Measurements from ENCODE around the gene MPC2.
"Not testable (repeated sequence)": the region's sequence is repeated elsewhere in the genome, so short reads cannot be mapped to it uniquely, and the experiment has no call there.

MPC2 gene

GRCh38 chr1:167935216-167936067 lies 1.4 kb downstream of the MPC2 start:
- 2% methylated on average over 45 of the region's 45 CpGs for WGBS, 2 experiments

GRCh38 chr1:167934426-167935215 lies 2.3 kb downstream of the MPC2 start:
- Histone ChIP-seq H3K27ac (ENCODE audit: insufficient read depth, low read depth, low read length, poor library complexity, severe bottlenecking) (peak overlapping the region; percentile 99), H3K9me3 (ENCODE audit: control insufficient read depth, low read length) (no peaks in the 10 kb centered on the region), H3K4me3 (ENCODE audit: insufficient read depth, low read depth, low read length) (peak overlapping the region; percentile 93), H3K4me1 (ENCODE audit: control insufficient read depth, insufficient read depth, low read length) (peaks cover 9% of the 10 kb centered on the region), H3K27me3 (ENCODE audit: control insufficient read depth, insufficient read depth, low read length, poor library complexity, severe bottlenecking) (no peaks in the 10 kb centered on the region), H3K36me3 (ENCODE audit: control insufficient read depth, insufficient read depth, low read length) (no peaks in the 10 kb centered on the region)
- 71 to 77% methylated on average over 4 of the region's 4 CpGs for WGBS, 2 experiments

More at GRCh38 chr1:167935216-167936067, 1.4 kb downstream of the MPC2 start:
- Histone ChIP-seq H3K27me3 (ENCODE audit: control insufficient read depth, insufficient read depth, low read length, poor library complexity, severe bottlenecking) (no peaks in the 10 kb centered on the region), H3K4me1 (ENCODE audit: control insufficient read depth, insufficient read depth, low read length) (peaks cover 9% of the 10 kb centered on the region), H3K9me3 (ENCODE audit: control insufficient read depth, low read length) (no peaks in the 10 kb centered on the region), H3K36me3 (ENCODE audit: control insufficient read depth, insufficient read depth, low read length) (no peaks in the 10 kb centered on the region), H3K27ac (ENCODE audit: insufficient read depth, low read depth, low read length, poor library complexity, severe bottlenecking) (peak overlapping the region; percentile 99), H3K4me3 (ENCODE audit: insufficient read depth, low read depth, low read length) (peak overlapping the region; percentile 93)

GRCh38 chr1:167933788-167934187 lies 3.1 kb downstream of the MPC2 start:
- 91% methylated on average over 4 of the region's 4 CpGs for WGBS, 2 experiments
- H3K27me3 ChIP-seq (ENCODE audit: control insufficient read depth, insufficient read depth, low read length, poor library complexity, severe bottlenecking): no peaks in the 10 kb centered on the region
- H3K4me3 ChIP-seq (ENCODE audit: insufficient read depth, low read depth, low read length): no peak overlapping the region
- no peaks in the 10 kb centered on the region for H3K36me3 ChIP-seq (ENCODE audit: control insufficient read depth, insufficient read depth, low read length)
- no peaks in the 10 kb centered on the region for H3K9me3 ChIP-seq (ENCODE audit: control insufficient read depth, low read length)
- peaks cover 9% of the 10 kb centered on the region for H3K4me1 ChIP-seq (ENCODE audit: control insufficient read depth, insufficient read depth, low read length)
- H3K27ac ChIP-seq (ENCODE audit: insufficient read depth, low read depth, low read length, poor library complexity, severe bottlenecking): no peak overlapping the region

GRCh38 chr1:167929725-167930124 lies 7.1 kb downstream of the MPC2 start:
- Histone ChIP-seq H3K4me3 (ENCODE audit: insufficient read depth, low read depth, low read length) (no peak overlapping the region), H3K4me1 (ENCODE audit: control insufficient read depth, insufficient read depth, low read length) (no peaks in the 10 kb centered on the region), H3K36me3 (ENCODE audit: control insufficient read depth, insufficient read depth, low read length) (no peaks in the 10 kb centered on the region), H3K27ac (ENCODE audit: insufficient read depth, low read depth, low read length, poor library complexity, severe bottlenecking) (no peak overlapping the region), H3K9me3 (ENCODE audit: control insufficient read depth, low read length) (no peaks in the 10 kb centered on the region), H3K27me3 (ENCODE audit: control insufficient read depth, insufficient read depth, low read length, poor library complexity, severe bottlenecking) (no peaks in the 10 kb centered on the region)
- 93 to 100% methylated on average over 1 of the region's 1 CpG for WGBS, 2 experiments

GRCh38 chr1:167928919-167929318 lies 8.0 kb downstream of the MPC2 start:
- WGBS, 2 experiments: 91 to 93% methylated on average over 9 of the region's 9 CpGs
- H3K27me3 ChIP-seq (ENCODE audit: control insufficient read depth, insufficient read depth, low read length, poor library complexity, severe bottlenecking); H3K27ac ChIP-seq (ENCODE audit: insufficient read depth, low read depth, low read length, poor library complexity, severe bottlenecking); H3K4me3 ChIP-seq (ENCODE audit: insufficient read depth, low read depth, low read length); H3K9me3 ChIP-seq (ENCODE audit: control insufficient read depth, low read length); H3K4me1 ChIP-seq (ENCODE audit: control insufficient read depth, insufficient read depth, low read length); H3K36me3 ChIP-seq (ENCODE audit: control insufficient read depth, insufficient read depth, low read length): not testable (repeated sequence)

- H3K36me3 ChIP-seq (ENCODE audit: control insufficient read depth, insufficient read depth, low read length): no peaks in the 10 kb centered on the region
- H3K27me3 ChIP-seq (ENCODE audit: control insufficient read depth, insufficient read depth, low read length, poor library complexity, severe bottlenecking): no peaks in the 10 kb centered on the region
- H3K9me3 ChIP-seq (ENCODE audit: control insufficient read depth, low read length): no peaks in the 10 kb centered on the region
- no peaks in the 10 kb centered on the region for H3K4me1 ChIP-seq (ENCODE audit: control insufficient read depth, insufficient read depth, low read length)
- H3K4me3 ChIP-seq (ENCODE audit: insufficient read depth, low read depth, low read length): no peak overlapping the region
- 95 to 100% methylated on average over 1 of the region's 2 CpGs for WGBS, 2 experiments
- H3K27ac ChIP-seq (ENCODE audit: insufficient read depth, low read depth, low read length, poor library complexity, severe bottlenecking): no peak overlapping the region
Observed at GRCh38 chr1:167928457-167928852, 8.4 kb downstream of the MPC2 start.

- WGBS, 2 experiments: 90 to 97% methylated on average over 4 of the region's 4 CpGs
- no peaks in the 10 kb centered on the region for H3K4me1 ChIP-seq (ENCODE audit: control insufficient read depth, insufficient read depth, low read length)
- no peaks in the 10 kb centered on the region for H3K9me3 ChIP-seq (ENCODE audit: control insufficient read depth, low read length)
- no peaks in the 10 kb centered on the region for H3K36me3 ChIP-seq (ENCODE audit: control insufficient read depth, insufficient read depth, low read length)
- no peak overlapping the region for H3K4me3 ChIP-seq (ENCODE audit: insufficient read depth, low read depth, low read length)
- no peak overlapping the region for H3K27ac ChIP-seq (ENCODE audit: insufficient read depth, low read depth, low read length, poor library complexity, severe bottlenecking)
- H3K27me3 ChIP-seq (ENCODE audit: control insufficient read depth, insufficient read depth, low read length, poor library complexity, severe bottlenecking): no peaks in the 10 kb centered on the region
Observed at GRCh38 chr1:167927046-167927754, 9.7 kb downstream of the MPC2 start.

GRCh38 chr1:167926486-167926997 lies 10.3 kb downstream of the MPC2 start:
- H3K27ac ChIP-seq (ENCODE audit: insufficient read depth, low read depth, low read length, poor library complexity, severe bottlenecking): no peak overlapping the region

GRCh38 chr1:167924543-167925231 lies 12.2 kb downstream of the MPC2 start:
- H3K4me3 ChIP-seq (ENCODE audit: insufficient read depth, low read depth, low read length): no peak overlapping the region
- no peaks in the 10 kb centered on the region for H3K36me3 ChIP-seq (ENCODE audit: control insufficient read depth, insufficient read depth, low read length)
- WGBS, 2 experiments: 85 to 94% methylated on average over 2 of the region's 2 CpGs
- H3K27ac ChIP-seq (ENCODE audit: insufficient read depth, low read depth, low read length, poor library complexity, severe bottlenecking): no peak overlapping the region
- H3K9me3 ChIP-seq (ENCODE audit: control insufficient read depth, low read length): no peaks in the 10 kb centered on the region
- H3K27me3 ChIP-seq (ENCODE audit: control insufficient read depth, insufficient read depth, low read length, poor library complexity, severe bottlenecking): no peaks in the 10 kb centered on the region
- no peaks in the 10 kb centered on the region for H3K4me1 ChIP-seq (ENCODE audit: control insufficient read depth, insufficient read depth, low read length)

More at GRCh38 chr1:167926486-167926997, 10.3 kb downstream of the MPC2 start:
- Histone ChIP-seq H3K4me3 (ENCODE audit: insufficient read depth, low read depth, low read length) (no peak overlapping the region), H3K27me3 (ENCODE audit: control insufficient read depth, insufficient read depth, low read length, poor library complexity, severe bottlenecking) (no peaks in the 10 kb centered on the region), H3K9me3 (ENCODE audit: control insufficient read depth, low read length) (no peaks in the 10 kb centered on the region), H3K4me1 (ENCODE audit: control insufficient read depth, insufficient read depth, low read length) (no peaks in the 10 kb centered on the region), H3K36me3 (ENCODE audit: control insufficient read depth, insufficient read depth, low read length) (no peaks in the 10 kb centered on the region)
- WGBS, 2 experiments: 80 to 90% methylated on average over 6 of the region's 6 CpGs
